Activated naive CD4-positive, alpha-beta T cell treated with anti-CD3 and anti-CD28 coated beads, Interleukin-2, amount 50 U/mL, for 16 hours (primary cell): ENCODE results near the gene MYLK.
"Not testable (repeated sequence)": the region's sequence is repeated elsewhere in the genome, so short reads cannot be mapped to it uniquely, and the experiment has no call there.

Experiments
- DNase-seq: peaks from one replicate; pipeline ENCODE4 v3.0.0-alpha.2; 2020

Gene MYLK

DNA sequence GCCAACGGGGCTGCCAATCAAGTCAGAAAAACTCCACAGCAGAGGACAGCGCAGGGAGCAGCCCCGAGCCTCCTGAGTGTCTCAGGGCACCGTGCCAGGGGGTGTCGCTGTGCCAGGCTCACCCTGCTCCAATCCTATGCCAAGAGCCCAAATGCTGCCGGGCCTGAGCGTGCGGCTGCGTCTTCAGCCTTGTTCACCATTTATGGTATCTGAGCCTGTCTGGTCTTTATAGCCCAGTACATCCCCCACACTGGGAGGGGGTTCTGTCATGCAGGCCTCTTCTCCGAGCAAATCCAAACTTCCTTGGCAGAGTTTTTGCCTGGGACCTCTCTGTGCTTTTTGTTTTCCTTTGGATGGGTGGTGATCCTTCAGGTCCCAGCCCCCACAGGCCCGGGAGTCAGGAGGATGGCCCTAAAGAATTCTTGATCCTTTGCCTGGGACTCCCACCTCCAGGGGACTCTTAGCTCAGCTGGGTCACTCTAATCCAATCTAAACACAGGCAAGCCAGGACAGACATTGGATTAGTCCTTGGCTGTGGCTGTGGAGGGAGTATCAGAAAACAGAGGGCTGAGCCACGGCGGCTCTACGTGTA lies 164.2 kb downstream of the MYLK start:
- no peak for DNase-seq

DNA sequence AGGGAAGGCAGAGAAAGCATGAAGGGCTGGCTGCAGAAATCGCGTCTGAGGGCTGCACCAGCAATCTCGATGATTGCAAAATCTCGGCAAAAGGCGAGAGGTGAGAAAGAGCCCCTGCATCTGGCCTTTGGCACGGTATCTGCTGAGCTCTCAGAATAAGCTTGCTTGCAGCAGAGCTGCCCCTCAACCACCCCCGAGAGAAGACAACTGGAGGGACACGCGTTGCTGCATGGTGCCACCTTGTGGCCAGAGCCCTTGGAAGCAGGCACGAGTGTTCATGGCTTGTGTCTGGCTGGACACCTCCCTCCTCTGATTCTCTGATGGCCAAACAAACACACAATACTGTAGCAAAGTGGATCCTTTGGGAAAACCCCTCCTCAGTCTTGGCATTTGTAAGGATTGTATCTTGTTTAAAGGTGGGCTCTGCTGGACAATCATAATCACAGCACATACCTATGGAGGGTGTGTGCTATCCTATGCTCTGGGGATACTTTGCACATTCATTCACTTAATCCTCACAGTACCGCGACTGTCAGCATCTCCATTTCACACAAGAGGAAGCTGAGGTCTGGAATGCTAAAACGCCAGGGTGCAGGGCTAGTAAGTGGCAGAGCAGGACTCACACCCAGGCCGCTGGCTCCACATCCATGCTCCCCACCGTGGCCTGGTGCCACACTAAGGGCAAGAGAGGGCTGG lies 164.9 kb downstream of the MYLK start:
- peak; percentile 37 for DNase-seq

DNA sequence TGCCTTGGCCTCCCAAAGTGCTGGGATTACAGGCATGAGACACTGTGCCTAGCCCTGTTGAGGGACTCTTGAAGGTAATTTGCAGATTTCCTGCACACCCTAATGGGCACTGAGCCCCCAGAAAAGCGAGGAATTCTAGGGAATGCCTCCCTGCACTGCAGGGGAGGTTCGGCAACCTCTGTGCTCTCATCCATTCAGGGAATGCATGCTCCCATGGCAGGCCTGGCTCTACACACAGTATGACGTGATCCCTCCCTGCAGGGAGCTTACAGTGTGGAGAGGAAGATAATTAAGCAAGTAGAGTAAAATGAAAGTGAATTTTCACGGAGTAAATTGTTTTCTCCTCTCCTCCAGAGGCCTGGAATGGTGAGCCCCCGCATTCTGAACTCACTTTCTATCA lies 166.0 kb downstream of the MYLK start:
- DNase-seq = no peak

DNA sequence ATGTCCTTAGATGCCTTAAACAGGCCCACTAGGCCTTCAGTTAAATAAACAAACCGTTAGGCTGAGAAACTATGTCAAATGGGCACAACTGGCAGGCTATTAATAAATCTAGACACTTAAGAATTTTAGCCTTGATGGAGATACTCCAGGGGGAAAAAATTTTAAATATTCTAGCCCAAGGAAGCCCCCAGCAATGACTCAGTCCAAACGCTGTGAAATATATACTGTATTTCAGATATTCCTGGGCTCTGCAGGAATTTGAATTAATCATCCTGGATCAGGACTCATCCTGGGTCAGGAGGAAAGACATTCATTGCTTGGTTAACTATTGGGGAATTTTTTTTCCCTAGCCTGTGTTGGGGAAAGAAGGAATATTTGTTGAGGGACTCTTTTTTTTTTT lies 166.7 kb downstream of the MYLK start:
- not testable (repeated sequence) for DNase-seq

DNA sequence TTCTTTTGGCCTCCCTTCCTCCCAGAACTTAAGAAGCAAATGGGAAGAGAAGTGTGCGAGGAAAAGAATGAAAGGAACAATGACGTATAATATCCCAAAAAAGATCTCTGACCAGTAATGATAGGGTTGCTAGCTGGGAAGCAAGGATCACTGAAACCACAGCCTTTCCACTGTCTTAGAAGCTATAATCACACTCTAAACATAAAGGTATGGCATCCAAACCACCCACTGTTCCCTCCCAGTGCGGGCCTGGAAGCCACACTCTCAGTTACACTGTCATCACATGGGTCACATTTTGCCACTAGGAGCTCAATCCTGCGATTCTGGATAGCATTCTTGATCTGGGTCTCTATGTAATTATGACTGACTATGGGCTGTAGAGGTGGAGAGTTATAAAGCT lies 167.7 kb downstream of the MYLK start:
- no peak for DNase-seq

DNA sequence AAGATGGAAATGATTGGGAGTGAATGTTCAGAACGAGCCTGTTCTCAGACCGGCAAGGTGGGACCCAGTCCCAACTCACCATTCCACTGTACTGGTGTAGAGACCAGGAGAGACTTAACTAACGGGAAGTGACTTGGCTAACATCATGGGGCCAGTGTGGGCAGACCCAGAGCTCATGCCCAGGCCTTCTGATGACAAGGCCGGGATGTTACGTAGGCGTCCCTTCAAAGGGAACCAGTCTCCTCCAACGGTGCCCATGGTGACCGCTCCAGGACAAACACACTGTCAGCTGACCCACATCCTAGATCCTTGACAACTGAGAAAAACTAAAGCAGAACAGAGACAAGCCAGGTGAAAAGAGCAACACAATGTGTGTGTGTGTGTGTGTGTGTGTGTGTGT lies 170.9 kb downstream of the MYLK start:
- DNase-seq = no peak

DNA sequence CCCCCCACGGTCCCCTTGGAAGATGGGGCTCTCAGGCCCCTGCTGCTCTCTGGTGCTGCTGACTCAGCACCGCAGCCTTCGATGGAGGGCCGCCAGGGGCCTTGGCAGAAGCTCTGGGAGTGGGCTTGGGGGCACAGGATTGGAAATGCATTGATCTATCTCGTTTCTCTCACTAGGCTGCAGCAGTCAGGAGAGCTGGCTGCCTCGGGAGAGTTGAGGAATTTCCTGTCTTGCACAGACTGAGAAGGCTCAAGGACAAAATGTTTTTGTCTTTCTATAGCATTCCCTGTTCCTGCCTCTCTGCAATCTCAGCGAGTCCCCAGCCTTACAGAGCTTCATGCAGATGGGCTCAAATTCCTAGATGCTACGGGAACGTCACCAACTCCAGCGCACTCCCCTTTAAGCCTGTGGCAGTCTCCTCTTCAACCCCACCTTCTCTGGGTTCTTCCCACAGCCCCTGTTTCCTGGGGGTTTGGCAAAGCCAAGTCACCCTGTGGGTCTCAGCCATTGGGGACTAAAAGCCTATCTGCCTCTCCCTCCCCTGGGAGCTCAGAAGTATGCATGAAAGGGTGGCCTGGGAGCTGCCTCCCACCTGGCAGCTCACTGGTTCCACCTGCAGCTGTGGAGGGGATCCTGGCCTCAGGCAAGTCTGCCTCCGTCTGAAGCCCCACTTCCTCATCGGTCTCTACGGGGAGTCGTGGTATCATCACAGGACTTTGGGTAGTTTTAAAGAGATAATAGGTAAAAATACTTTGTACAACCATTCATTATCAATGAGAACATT lies 171.9 kb downstream of the MYLK start:
- DNase-seq = no peak

DNA sequence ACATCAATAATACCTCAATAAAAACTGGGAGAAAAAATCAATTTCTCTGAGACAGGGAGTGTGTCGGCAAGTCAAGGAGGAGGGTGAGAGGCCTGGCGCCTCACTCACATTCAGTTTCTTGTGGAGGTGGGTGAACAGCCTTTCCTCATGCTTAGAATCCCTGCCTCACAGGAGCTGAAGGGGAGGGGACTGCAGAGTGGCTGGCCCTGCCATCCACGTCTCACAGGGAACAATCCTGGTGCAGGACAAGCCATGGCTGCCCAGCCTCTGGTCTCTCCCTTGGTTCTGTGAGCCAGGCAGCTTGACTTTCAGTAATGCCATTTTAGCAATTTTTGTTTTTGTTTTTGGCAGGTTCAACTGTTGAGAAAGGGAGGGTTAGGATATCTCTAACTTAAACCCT lies 172.8 kb downstream of the MYLK start:
- DNase-seq = no peak

DNA sequence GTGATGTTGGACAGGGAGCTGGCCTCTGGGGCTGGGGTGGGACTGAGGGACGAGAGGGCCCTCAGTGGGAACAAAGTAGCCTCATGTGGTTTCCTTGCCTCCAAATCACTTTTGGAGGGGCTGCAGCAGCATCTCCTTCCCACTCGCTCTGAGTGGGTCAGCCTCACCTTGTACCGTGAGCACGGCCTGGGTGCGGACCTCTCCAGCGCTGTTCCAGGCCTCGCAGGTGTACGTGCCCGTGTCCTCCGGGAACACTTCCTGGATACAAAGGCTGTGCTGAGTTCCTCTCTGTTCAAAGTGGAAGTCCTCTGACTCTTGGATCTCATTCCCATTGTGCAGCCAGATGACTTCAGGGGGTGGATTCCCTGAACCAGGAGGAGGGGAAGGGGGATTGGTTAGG lies 175.6 kb downstream of the MYLK start:
- no peak for DNase-seq

DNA sequence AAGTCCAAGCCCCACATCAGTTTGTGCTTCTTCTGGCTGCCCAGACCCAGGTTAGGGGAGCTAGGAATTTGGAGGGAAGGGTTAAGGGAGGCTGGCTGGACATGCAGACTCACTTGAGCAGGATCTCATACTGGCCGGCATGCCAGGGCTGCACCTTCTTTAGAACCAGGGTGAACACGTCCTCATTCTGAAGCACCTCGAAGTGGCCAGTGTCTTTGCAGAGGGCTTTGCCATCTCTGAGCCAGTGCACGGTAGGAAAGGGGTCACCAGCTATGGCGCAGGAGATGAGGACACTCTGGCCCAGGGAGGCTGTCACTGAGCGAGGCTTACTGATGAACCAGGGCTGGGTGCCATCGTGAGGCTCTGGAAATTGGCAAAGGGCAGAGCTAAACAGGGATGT lies 176.5 kb downstream of the MYLK start:
- not testable (repeated sequence) for DNase-seq

DNA sequence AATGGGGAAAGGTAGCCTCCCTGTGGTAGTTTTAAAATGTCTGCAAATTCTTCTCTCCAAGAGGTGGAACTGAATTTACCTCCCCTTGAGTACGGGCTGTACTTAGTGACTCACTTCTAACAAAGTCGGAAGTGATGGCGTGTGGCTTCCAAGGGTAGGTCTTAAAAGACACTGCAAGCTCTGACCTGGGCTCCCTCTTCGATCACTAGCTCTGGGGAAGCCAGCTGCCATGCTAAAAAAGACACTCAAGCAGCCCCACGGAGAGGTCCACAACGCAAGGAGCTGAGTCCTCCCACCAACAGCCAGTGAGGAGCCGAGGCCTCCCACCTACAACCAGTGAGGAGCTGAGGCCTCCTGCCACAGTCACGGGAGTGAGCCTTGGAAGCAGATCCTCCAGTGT lies 177.3 kb downstream of the MYLK start:
- DNase-seq = no peak

DNA sequence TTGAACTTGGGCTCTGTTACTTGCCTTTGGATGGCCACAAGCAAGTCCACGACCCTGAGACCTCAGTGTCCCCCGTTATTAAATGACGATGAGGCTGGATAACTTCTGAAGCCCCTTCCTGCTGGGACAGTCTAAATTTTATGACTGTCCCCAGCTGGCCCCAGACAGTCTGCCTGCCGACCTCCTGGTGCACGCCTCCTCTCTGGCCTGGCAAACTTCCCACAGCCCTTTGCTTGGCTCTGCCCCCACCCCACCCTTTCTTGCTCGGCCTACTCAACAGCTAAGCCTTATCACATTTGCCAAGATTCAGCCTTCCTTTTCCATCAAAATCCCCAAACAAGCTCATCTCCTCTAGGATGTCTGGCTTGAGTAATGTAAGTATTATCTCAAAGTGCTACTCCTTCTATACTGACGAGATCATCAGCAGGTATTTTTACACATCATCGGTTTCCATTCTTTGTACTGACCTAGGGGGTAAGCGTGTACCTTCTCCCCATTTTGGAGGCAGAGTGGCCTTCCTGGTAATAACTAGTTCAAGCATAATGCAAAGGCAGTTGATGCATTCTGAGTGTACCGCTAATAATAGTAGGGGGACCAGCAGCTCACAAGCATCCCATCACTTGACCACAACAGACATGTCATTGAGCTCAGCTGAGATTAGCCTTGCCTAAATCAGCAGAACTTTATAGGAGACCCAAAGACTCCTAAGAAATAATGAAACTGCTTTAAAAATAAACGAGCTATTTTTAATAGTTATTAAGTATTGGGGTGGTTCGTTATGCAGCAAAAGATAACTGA lies 178.4 kb downstream of the MYLK start:
- DNase-seq = no peak

DNA sequence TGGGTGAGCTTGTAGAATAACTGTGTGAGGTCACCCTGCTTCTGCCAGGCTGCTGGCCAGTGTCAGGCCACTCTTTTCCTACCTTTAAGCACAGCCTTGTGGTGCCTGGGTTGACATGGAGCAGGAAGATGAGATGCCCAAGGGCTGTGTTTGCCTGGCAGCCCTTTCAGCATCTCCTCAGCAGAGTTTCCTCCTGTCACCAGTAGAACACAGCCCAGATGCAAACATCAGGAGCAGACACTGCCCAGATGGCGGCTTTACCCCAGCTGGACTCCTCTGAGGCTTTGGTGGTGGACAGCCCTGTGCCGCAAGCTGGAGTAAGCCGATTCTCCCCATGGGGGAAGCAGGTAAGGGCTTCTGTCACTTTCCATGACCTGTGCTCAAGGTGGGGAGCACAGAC lies 180.5 kb downstream of the MYLK start:
- not testable (repeated sequence) for DNase-seq

DNA sequence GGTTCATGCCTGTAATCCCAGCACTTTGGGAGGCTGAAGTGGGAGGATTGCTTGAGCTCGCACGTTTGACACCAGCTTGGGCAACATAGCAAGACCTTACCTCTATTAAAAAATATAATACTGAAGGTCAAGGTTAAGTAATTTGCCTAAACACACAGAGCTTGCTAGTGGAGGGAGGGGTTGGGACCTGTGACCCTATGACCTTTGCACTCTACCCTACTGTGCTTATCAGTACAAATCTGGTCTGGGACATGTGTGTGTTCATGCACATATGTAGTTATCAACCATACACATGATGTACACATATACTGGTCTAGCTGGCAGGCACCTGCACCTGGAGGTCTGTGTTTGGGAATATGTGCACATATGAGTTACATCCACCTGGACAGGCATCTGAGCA lies 181.4 kb downstream of the MYLK start:
- no peak for DNase-seq

DNA sequence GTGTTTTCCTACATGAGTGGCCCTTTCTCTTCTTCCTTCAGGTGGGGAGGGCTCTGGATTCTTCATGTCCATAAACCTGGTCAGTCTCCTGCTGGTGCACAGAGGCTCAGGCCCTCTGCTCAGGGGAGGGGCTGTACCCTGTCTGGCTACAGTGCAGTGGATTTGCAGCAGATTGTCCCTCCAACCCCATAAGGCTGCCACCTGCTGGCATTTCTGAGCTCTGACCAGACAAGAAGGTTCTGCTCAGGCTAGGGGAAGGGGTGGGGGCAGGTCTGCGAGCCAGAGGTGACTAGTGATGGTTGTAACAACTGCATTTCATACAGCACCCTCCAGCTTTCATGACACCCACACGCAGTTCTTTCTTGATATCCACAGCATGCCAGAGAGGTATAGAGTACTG lies 182.1 kb downstream of the MYLK start:
- peak; percentile 25 for DNase-seq

DNA sequence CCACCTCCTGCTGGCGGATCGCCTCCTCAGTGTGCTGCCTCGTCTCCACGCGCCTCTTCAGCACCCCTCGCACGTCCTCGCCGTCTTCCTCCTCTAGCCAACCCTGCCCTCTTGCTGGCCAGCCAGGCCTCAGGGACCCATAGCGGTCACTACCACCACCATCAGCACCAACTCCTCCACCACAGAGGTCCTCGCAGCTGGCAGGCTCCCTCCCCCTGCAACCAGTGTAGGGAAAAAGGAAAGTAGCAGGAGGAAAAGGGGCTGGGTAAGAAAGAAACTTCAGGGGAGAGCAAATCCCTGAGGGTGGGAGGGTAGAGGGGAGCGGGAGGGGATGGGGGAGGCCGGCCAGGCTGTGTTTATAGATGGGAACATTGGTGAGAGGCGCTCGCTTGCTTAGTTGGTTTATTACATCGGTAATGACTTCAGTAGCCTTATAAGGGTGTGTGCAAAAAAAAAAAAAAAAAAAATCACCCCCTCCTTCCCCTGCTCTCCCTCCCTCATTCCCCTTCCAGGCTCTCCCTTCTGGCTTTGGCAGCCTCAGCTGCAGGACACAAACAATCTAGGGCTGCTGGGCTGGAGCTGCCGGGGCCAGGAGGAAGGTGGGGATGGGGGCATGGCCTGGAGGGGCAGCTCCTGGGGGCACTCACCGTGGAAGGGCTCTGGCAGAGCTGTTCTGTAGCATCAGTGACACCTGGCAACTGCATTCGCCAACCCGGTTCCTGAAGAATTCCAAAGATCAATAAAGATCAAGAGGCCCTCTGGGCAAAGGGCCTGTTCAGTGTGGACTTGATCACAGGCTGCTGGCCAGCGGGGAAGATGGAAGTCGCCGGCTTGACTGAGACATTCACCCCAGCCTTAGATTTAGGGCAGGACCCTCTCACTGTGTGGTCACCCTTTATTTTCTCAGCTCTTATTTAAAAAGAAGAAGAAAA lies 183.1 kb downstream of the MYLK start:
- no peak for DNase-seq

DNA sequence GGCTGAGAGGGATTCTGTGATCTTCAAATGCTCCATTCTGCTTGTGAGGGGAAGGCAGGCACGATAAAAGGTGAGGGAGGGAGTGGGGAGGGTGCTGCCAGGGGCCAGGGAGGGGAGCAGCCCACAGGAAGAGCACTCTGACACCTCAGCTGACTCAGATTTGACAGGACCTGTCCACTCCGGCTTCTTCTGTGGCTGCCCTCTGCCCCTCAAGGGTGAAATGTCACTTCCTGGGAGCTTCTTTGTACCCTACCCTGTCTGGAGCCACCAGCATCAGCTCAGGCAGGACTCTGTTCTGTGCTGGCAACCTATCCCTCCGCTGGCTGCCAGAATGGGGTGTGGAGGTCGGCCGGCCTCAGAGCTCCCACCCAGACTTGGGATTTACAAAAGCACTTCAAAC lies 185.3 kb downstream of the MYLK start:
- DNase-seq = no peak

DNA sequence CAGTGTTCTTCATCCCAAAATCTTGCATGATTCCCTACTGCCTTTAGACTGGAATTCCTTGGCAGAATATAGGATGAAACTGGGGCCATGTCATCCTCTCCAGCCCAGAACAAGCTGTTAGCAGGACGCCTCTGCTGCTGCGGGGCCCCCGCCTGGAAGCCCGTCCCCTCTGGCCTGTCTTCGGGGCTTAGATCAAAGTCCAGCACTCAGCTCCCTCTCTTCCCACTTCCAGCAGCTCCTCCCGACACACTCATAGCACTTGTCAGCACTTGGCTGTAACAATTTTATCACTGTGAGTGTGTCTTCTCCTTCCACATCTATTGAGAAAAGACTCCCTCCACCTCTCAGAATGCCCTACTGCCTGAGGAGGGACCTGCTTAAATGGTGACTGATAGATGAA lies 187.3 kb downstream of the MYLK start:
- no peak for DNase-seq

DNA sequence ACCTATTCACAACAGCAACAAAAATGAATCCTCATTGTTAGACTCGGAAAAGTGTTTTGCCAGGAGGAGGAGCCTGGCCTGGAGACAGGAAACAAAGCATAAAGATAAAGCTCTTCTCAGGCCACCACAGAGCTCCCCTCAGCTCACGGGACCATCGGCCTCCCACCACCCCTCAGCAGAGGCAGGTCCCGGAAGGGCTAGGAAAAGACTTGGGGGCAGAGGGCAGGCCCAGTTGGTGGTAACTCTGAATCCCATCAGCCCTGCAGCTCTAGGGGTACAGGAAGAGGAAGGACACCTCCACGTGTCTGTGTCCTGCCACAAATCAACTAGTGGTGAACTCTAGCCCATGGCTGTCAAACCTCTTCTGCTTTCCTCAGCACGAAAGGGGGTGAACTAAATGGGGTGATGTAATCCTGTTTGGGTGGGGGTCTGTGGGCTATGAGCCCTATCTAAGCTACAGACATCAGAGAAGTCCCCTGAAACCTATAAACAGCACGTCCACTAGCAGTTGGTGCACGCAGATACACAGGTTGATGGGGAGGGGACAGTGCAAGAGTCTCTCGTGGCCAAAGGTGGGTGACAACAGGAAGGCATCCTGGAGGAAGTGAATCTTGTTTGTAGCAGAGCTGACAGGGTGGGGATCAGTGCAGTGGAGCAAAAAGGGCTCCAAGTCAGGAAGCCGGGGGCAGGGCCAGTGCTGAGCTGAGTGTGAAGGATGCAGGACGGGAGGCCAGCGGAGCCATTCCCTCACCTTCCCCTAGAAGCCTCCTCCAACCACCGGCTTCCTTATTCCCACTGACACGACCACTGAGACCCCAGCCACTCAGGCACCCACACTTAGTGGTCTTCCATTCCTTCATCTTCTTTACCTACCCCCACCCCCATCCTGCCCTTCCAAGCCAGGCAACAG lies 188.1 kb downstream of the MYLK start:
- no peak for DNase-seq

DNA sequence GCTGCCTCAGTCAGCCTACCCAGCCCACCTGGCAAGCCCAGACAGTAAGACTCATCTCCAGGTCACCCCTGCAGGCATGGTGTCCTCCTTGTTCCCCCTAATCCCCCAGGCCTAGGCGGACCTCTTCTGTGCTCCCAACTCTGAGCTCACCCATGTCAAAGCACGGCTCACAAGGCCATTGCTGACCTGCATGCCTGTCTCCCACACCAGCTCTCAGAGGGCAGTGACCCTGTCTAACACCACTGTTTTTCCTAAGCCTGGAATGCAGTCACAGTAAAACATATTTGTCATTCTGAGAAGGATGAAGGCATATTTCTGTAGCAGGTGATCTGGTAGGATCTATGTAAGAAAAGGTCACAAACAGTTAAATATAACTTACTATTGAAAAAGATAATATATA lies 189.0 kb downstream of the MYLK start:
- DNase-seq = no peak
